HCT116 (cell line): ENCODE data around the gene ZC3HAV1. TPM values are rescaled to one million over a fixed set of nuclear protein-coding genes. Genes with fewer than 3 reads are reported as not detected.

Experiments
- ATAC-seq: fragments of 200-7000 bp; cut with Tn5 transposase; 2 replicates; pipeline ENCODE4 v1.9.1; 2020; ENCODE audit warnings: mild to moderate bottlenecking, moderate library complexity
- BruUV-seq: library from RNA; stranded (reverse); fragments of 400-500 nt; replicated peaks from 2 replicates; lab custom pipeline; 2021; lab: Mats Ljungman, UMichigan
- CTCF ChIA-PET: fragments of 300-600 bp; sonication (Branson Sonifier 250); formaldehyde crosslinking; loops from one replicate; lab custom pipeline; 2021; ENCODE audit warnings: antibody characterized with exemption; lab: Charles Lee
- POLR2A ChIA-PET: fragments of 300-600, 350-600 bp; sonication (Branson Sonifier 250); formaldehyde crosslinking; loops from one replicate; lab custom pipeline; 2021; ENCODE audit warnings: antibody characterized with exemption; lab: Charles Lee
- RAD21 ChIA-PET, 2 experiments: fragments of 300-600 bp; sonication (Branson Sonifier 250); formaldehyde crosslinking; loops; one replicate each; lab custom pipeline; 2023; ENCODE audit warnings: low total read pairs in 2 of 2; ENCODE audit not compliant: uncharacterized antibody in 2 of 2, unreplicated experiment in 2 of 2, low non-redundant PET in 1 of 2; lab: Charles Lee
- DNase-seq: peaks from one replicate; pipeline ENCODE4 v3.0.0-alpha.2; 2010; ENCODE audit warnings: low read depth, low spot score
- H2AFZ ChIP-seq: fragments of 200-600 bp; shearing (Covaris generic), sonication (generic); 2 replicates; pipeline ENCODE4 v1.6.1; 2017; ENCODE audit warnings: low read depth, mixed run types, mixed read lengths, antibody characterized with exemption, low read length; ENCODE audit not compliant: poor library complexity, severe bottlenecking
- H3K27ac ChIP-seq: 2 replicates; pipeline ENCODE4 v1.5.1; 2012; ENCODE audit warnings: low read depth, low read length
- H3K27me3 ChIP-seq: fragments of 200-600 bp; sonication (generic); 2 replicates; pipeline ENCODE4 v1.6.1; 2016; ENCODE audit warnings: mixed run types, low read length, mixed read lengths; ENCODE audit not compliant: insufficient read depth
- H3K36me3 ChIP-seq, 2 experiments: fragments of 200-500 bp in 1 of 2; fragments of 200-600 bp in 1 of 2; sonication (Bioruptor generic) in 1 of 2; sonication (generic) in 1 of 2; 2 replicates each; pipeline versions ENCODE4 v1.5.1 to v1.6.1; 2014 to 2016; ENCODE audit warnings: low read length in 2 of 2, inconsistent platforms in 1 of 2, mixed read lengths in 1 of 2, mixed run types in 1 of 2; ENCODE audit not compliant: insufficient read depth in 2 of 2, control insufficient read depth in 1 of 2
- H3K4me1 ChIP-seq, 2 experiments: fragments of 200-600 bp in 1 of 2; sonication (generic) in 1 of 2; 2 replicates each; pipeline versions ENCODE4 v1.5.1 to v1.6.1; 2012 to 2017; ENCODE audit warnings: low read length in 2 of 2, inconsistent platforms in 1 of 2, mild to moderate bottlenecking in 1 of 2, mixed read lengths in 1 of 2, mixed run types in 1 of 2, moderate library complexity in 1 of 2; ENCODE audit not compliant: insufficient read depth in 2 of 2, control insufficient read depth in 1 of 2
- H3K4me2 ChIP-seq: fragments of 200-600 bp; sonication (generic); 2 replicates; pipeline ENCODE4 v1.6.1; 2017; ENCODE audit warnings: mixed run types, low read length, mixed read lengths
- H3K4me3 ChIP-seq, 2 experiments: fragments of 200-600 bp in 1 of 2; sonication (generic) in 1 of 2; replicated peaks in 1 of 2; 2 replicates each; pipeline ENCODE4 v1.5.1; 2011 to 2016; ENCODE audit warnings: low read length in 2 of 2, control low read depth in 1 of 2, low read depth in 1 of 2, mild to moderate bottlenecking in 1 of 2, mixed read lengths in 1 of 2, mixed run types in 1 of 2
- H3K79me2 ChIP-seq: fragments of 200-600 bp; sonication (generic); 2 replicates; pipeline ENCODE4 v1.6.1; 2017; ENCODE audit warnings: mild to moderate bottlenecking, mixed run types, low read length, moderate library complexity, mixed read lengths; ENCODE audit not compliant: insufficient read depth
- H3K9ac ChIP-seq: fragments of 200-600 bp; sonication (generic); 2 replicates; pipeline ENCODE4 v1.6.1; 2016; ENCODE audit warnings: low read length, mixed read lengths
- H3K9me2 ChIP-seq: fragments of 200-600 bp; sonication (generic), shearing (Covaris generic); 2 replicates; pipeline ENCODE4 v1.6.1; 2017; ENCODE audit warnings: mixed run types, mild to moderate bottlenecking, moderate library complexity; ENCODE audit not compliant: insufficient read depth
- H3K9me3 ChIP-seq, 2 experiments: fragments of 200-500 bp in 1 of 2; fragments of 200-600 bp in 1 of 2; sonication (Bioruptor generic) in 1 of 2; sonication (generic) in 1 of 2; 2 replicates each; pipeline ENCODE4 v1.6.1; 2014 to 2017; ENCODE audit warnings: low read length in 2 of 2, mixed read lengths in 2 of 2, inconsistent platforms in 1 of 2, low read depth in 1 of 2, mild to moderate bottlenecking in 1 of 2, mixed run types in 1 of 2, moderate library complexity in 1 of 2; ENCODE audit not compliant: control insufficient read depth in 1 of 2, insufficient read depth in 1 of 2
- H4K20me1 ChIP-seq: fragments of 200-600 bp; sonication (generic), shearing (Covaris generic); 2 replicates; pipeline ENCODE4 v1.6.1; 2017; ENCODE audit warnings: mixed run types, mild to moderate bottlenecking, moderate library complexity; ENCODE audit not compliant: insufficient read depth
- CBX3 ChIP-seq: IDR thresholded peaks from 2 replicates; pipeline ENCODE4 v1.6.1; 2012; ENCODE audit warnings: low read depth
- EGR1 ChIP-seq: IDR thresholded peaks from 2 replicates; pipeline ENCODE4 v1.6.1; 2012; ENCODE audit warnings: low read depth
- EZH2 ChIP-seq: fragments of 200-600 bp; sonication (generic); IDR thresholded peaks from 2 replicates; pipeline ENCODE4 v1.6.1; 2017; ENCODE audit warnings: antibody characterized with exemption, mixed run types
- FOSL1 ChIP-seq: IDR thresholded peaks from 2 replicates; pipeline ENCODE4 v1.6.1; 2012; ENCODE audit warnings: low read depth
- JUND ChIP-seq: IDR thresholded peaks from 2 replicates; pipeline ENCODE4 v1.6.1; 2012
- POLR2A ChIP-seq: IDR thresholded peaks from 2 replicates; pipeline ENCODE4 v1.7.0; 2011; ENCODE audit warnings: borderline replicate concordance; ENCODE audit not compliant: insufficient read depth, insufficient read length; ENCODE audit errors: extremely low read depth
- POLR2AphosphoS5 ChIP-seq: IDR thresholded peaks from 2 replicates; pipeline ENCODE4 v1.6.1; 2011; ENCODE audit warnings: mild to moderate bottlenecking, low read depth, low read length, moderate library complexity
- REST ChIP-seq: IDR thresholded peaks from 2 replicates; pipeline ENCODE4 v1.6.1; 2012; ENCODE audit warnings: low read depth
- SIN3A ChIP-seq: IDR thresholded peaks from 2 replicates; pipeline ENCODE4 v1.6.1; 2012; ENCODE audit warnings: low read depth
- SP1 ChIP-seq: IDR thresholded peaks from 2 replicates; pipeline ENCODE4 v1.6.1; 2012; ENCODE audit warnings: low read depth
- SRF ChIP-seq: IDR thresholded peaks from 2 replicates; pipeline ENCODE4 v1.6.1; 2012; ENCODE audit warnings: low read depth
- TCF7L2 ChIP-seq: IDR thresholded peaks from 2 replicates; pipeline ENCODE4 v1.7.0; 2011; ENCODE audit warnings: borderline replicate concordance, inconsistent platforms; ENCODE audit not compliant: insufficient read depth, insufficient read length; ENCODE audit errors: extremely low read depth
- YY1 ChIP-seq: IDR thresholded peaks from 2 replicates; pipeline ENCODE4 v1.6.1; 2011; ENCODE audit warnings: low read length, low read depth, moderate library complexity, mild to moderate bottlenecking; ENCODE audit not compliant: insufficient replicate concordance; ENCODE audit errors: extremely low read depth
- ZFX ChIP-seq: fragments of 450-650 bp; IDR thresholded peaks from 2 replicates; pipeline ENCODE4 v1.6.1; 2017
- intact Hi-C: fragments of 100-400 bp; cut with micrococcal nuclease; formaldehyde crosslinking; loops from 2 replicates; pipeline ENCODE4 v1.10.0; 2022
- total RNA-seq: library from RNA; stranded (reverse); gene quantifications from one replicate; pipeline ENCODE4 v1.2.1, GENCODE V29; 2021; ENCODE audit not compliant: unreplicated experiment
- TF ChIP-seq, protein P1 (sequence below): IDR thresholded peaks from 2 replicates; pipeline ENCODE4 v1.6.1; 2012
- TF ChIP-seq, protein P2 (sequence below): IDR thresholded peaks from 2 replicates; pipeline ENCODE4 v1.6.1; 2012
- TF ChIP-seq, protein P3 (sequence below), 3 experiments: fragments of 200-600 bp in 1 of 3; sonication (generic) in 1 of 3; IDR thresholded peaks in 2 of 3; conservative IDR thresholded peaks in 1 of 3; 2 replicates each; pipeline ENCODE4 v1.5.1; 2012 to 2017; ENCODE audit warnings: low read depth in 2 of 3, low read length in 2 of 3, antibody characterized with exemption in 1 of 3, borderline replicate concordance in 1 of 3, control low read depth in 1 of 3, mild to moderate bottlenecking in 1 of 3, mixed read lengths in 1 of 3, mixed run types in 1 of 3, moderate library complexity in 1 of 3; ENCODE audit not compliant: insufficient read depth in 1 of 3
- TF ChIP-seq, protein P4 (sequence below): IDR thresholded peaks from 2 replicates; pipeline ENCODE4 v1.6.1; 2011; ENCODE audit warnings: mild to moderate bottlenecking, low read length, moderate library complexity; ENCODE audit not compliant: insufficient replicate concordance; ENCODE audit errors: extremely low read depth

The ZC3HAV1 gene
- total RNA-seq, 1 experiment from 2014 or later, result 23.7 TPM

- peaks cover 5 to 21% of the 10 kb centered on the region in 2 experiments; a peak in 3 of 4 replicates for H3K4me1 ChIP-seq
- H3K9me2 ChIP-seq, result no peaks in the 10 kb centered on the region
- H3K9ac ChIP-seq, result peak overlapping the region; percentile 86
- H4K20me1 ChIP-seq, result 0 out of 2 replicates have a peak, but pooled peaks cover 4% of the 10 kb centered on the region
- H3K4me2 ChIP-seq, result peak overlapping the region; percentile 80
- no TSS peak for BruUV-seq
- H3K27me3 ChIP-seq, result no peaks in the 10 kb centered on the region
- RAD21 ChIA-PET, result no interaction called here
- ATAC-seq (peak; percentile 53), DNase-seq (no peak)
- H3K27ac ChIP-seq, result peak overlapping the region; percentile 92
- no peaks in the 10 kb centered on the region for H3K36me3 ChIP-seq
- peak overlapping the region; percentile 88 to 96 for H3K4me3 ChIP-seq
- peaks cover 53% of the 10 kb centered on the region for H3K79me2 ChIP-seq
- peak overlapping the region; percentile 86 for H2AFZ ChIP-seq
- no peaks in the 10 kb centered on the region for H3K9me3 ChIP-seq
- POLR2A ChIA-PET, result no interaction called here
- intact Hi-C loops, result loop anchor here (10.0 kb wide), 2 partner anchors 126 to 236 kb away; partner anchors contain the start of genes FMC1 and UBN2
- CTCF ChIA-PET, result no interaction called here
- TF ChIP-seq ZFX (peak; percentile 53), EGR1 (no peak), SP1 (no peak), SRF (no peak), JUND (no peak), SIN3A (no peak), POLR2AphosphoS5 (peak; percentile 28; the same call in 1 of the 2 replicates), FOSL1 (no peak), POLR2A (no peak), YY1 (no peak), TCF7L2 (no peak), REST (no peak), CBX3 (no peak), EZH2 (no peak)
- TF ChIP-seq, protein P1, sequence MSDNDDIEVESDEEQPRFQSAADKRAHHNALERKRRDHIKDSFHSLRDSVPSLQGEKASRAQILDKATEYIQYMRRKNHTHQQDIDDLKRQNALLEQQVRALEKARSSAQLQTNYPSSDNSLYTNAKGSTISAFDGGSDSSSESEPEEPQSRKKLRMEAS, result no peak
- TF ChIP-seq, protein P2, sequence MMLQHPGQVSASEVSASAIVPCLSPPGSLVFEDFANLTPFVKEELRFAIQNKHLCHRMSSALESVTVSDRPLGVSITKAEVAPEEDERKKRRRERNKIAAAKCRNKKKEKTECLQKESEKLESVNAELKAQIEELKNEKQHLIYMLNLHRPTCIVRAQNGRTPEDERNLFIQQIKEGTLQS, result no peak
- TF ChIP-seq, protein P3, sequence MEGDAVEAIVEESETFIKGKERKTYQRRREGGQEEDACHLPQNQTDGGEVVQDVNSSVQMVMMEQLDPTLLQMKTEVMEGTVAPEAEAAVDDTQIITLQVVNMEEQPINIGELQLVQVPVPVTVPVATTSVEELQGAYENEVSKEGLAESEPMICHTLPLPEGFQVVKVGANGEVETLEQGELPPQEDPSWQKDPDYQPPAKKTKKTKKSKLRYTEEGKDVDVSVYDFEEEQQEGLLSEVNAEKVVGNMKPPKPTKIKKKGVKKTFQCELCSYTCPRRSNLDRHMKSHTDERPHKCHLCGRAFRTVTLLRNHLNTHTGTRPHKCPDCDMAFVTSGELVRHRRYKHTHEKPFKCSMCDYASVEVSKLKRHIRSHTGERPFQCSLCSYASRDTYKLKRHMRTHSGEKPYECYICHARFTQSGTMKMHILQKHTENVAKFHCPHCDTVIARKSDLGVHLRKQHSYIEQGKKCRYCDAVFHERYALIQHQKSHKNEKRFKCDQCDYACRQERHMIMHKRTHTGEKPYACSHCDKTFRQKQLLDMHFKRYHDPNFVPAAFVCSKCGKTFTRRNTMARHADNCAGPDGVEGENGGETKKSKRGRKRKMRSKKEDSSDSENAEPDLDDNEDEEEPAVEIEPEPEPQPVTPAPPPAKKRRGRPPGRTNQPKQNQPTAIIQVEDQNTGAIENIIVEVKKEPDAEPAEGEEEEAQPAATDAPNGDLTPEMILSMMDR (IDR thresholded peaks at IDR 0.05 in 2 of 3, conservative IDR thresholded peaks at IDR 0.05 in 1 of 3; ENCODE audit: borderline replicate concordance in 1 of 3, insufficient read depth in 1 of 3, low read depth in 2 of 3, low read length in 2 of 3), result 0 out of 6 replicates have a peak, but pooled peaks of 1 of the 3 experiments have one; percentile 1
- TF ChIP-seq, protein P4, sequence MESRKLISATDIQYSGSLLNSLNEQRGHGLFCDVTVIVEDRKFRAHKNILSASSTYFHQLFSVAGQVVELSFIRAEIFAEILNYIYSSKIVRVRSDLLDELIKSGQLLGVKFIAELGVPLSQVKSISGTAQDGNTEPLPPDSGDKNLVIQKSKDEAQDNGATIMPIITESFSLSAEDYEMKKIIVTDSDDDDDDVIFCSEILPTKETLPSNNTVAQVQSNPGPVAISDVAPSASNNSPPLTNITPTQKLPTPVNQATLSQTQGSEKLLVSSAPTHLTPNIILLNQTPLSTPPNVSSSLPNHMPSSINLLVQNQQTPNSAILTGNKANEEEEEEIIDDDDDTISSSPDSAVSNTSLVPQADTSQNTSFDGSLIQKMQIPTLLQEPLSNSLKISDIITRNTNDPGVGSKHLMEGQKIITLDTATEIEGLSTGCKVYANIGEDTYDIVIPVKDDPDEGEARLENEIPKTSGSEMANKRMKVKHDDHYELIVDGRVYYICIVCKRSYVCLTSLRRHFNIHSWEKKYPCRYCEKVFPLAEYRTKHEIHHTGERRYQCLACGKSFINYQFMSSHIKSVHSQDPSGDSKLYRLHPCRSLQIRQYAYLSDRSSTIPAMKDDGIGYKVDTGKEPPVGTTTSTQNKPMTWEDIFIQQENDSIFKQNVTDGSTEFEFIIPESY, result no peak
Observed at GRCh38 chr7:139108266-139109187, 993 bp downstream of the ZC3HAV1 start.
